Measurements from ENCODE around the gene C6orf62.
"Not testable (repeated sequence)": the region's sequence is repeated elsewhere in the genome, so short reads cannot be mapped to it uniquely, and the experiment has no call there.

Gene C6orf62

DNA sequence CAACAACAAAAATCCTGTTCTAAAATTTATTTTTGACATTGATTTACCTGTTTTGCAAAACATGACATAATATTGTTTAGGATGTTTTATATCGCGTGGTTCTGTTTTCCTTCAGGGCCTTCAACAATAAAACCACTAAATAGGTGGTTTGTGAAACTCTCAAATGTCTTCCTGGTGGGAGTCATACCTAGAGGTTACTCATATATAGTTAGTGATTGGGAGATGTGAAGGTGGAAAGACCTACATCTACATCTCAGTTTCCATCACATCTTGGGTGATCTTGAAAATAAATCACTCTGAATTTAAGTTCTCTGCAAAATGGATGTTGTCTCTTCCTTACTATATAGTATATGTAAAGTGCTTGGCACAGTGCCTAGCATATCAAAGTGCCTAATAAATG is 22.9 kb downstream of the C6orf62 start:
- no peak for DNase-seq

GRCh38 chr6:24695635-24696034 is 23.3 kb downstream of the C6orf62 start:
- DNase-seq: peak; percentile 81

DNA sequence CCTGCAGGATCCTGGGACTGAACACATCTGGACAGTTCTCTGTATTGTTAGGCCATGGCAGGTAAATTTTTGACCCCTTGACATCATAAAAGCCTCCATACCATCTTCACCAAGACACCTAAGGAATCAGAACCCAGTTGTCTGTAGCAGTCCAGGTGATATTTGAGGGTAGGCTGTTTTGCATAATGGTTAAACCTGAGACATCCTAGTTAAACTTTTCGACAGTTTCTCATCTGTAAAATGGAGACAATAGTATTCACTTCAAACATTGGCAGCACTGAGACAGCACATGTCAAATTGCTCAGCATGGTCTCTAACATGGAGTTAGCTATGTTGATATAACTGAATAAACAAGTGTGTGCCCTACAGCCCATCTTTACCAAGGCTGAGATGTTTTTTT is 24.8 kb downstream of the C6orf62 start:
- no peak for DNase-seq

- DNase-seq: peak; percentile 75
Measured at GRCh38 chr6:24692848-24693592, 25.9 kb downstream of the C6orf62 start.

- DNase-seq: no peak
Measured at GRCh38 chr6:24692415-24692814, 26.5 kb downstream of the C6orf62 start.

- DNase-seq: peak; percentile 23
Measured at GRCh38 chr6:24692003-24692402, 27.0 kb downstream of the C6orf62 start.

GRCh38 chr6:24691550-24691949 is 27.4 kb downstream of the C6orf62 start:
- peak; percentile 28 for DNase-seq

DNA sequence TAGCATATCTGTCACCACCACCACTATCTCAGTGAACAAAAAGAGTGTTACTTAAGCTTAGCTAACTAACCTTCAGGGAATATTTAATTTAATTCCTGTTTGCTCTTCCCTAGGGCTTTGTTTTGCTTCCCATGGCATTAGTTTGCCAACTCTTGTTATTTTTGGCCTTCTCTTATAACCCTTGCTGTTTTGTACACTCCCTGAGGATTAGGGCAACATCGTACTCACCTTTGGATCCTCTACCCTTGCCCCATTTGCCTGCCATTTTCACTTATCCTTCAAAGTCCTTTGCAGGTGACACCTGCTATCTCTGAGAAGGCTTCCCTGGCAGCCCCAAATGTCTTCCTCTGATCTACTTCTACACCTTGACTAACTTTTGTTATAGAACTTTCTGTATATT is 28.4 kb downstream of the C6orf62 start:
- no peak for DNase-seq

GRCh38 chr6:24689964-24690363 is 29.0 kb downstream of the C6orf62 start:
- no peak for DNase-seq

GRCh38 chr6:24686946-24687345 is 32.0 kb downstream of the C6orf62 start:
- DNase-seq: no peak

GRCh38 chr6:24686408-24686807 is 32.5 kb downstream of the C6orf62 start:
- DNase-seq: no peak

- DNase-seq: peak; percentile 53
Measured at GRCh38 chr6:24683297-24684296, 35.4 kb downstream of the C6orf62 start.

DNA sequence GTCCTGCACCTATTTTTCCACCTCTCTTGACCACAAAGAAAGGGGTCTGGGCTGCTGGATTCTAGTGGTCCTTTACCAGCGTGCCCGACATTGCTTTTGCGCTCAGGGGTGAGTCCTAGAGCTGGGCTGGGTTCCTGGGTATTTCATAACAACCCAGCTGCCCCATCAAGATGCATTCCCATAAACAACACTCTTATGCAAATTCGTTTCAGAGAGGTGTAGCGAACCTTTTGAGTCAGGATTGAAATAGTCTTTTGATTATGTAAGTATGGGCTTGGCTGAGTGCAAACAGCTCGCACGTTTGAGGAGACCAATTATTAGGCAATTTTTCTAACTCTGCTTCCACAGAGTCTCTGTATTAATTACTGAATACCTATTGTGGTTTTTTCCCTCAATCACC is 38.4 kb downstream of the C6orf62 start:
- DNase-seq: no peak

DNA sequence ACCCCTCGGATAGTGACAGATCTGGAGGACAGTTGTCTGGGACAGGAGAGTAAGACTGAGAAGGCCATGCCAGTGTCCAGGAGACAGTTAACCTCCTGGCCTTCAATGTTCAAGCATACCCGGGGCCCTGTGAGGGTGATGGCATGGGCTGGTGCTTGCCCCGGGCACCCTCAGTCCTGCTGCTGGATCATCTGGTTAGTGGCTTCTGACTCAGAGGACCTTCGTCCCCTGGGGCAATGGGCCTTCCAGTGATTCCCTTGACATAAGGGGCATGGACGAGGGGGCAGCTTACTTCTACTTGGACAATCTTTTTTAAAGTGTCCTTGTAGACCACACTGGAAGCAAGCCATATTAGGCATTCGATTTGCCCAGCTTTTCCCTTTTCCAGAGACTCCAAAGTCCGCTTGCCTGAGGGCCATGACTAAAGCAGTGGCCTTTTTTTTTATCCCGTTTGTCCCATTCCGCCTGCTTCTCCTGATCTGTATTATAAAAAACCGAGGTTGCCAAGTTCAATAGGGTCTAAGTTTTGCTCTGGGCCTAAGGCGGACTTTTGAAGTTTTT is 40.1 kb downstream of the C6orf62 start:
- not testable (repeated sequence) for DNase-seq

- DNase-seq: peak; percentile 22
Measured at GRCh38 chr6:24673625-24674024, 45.3 kb downstream of the C6orf62 start.

- no peak for DNase-seq
Measured at GRCh38 chr6:24672620-24673182, 46.3 kb downstream of the C6orf62 start.

DNA sequence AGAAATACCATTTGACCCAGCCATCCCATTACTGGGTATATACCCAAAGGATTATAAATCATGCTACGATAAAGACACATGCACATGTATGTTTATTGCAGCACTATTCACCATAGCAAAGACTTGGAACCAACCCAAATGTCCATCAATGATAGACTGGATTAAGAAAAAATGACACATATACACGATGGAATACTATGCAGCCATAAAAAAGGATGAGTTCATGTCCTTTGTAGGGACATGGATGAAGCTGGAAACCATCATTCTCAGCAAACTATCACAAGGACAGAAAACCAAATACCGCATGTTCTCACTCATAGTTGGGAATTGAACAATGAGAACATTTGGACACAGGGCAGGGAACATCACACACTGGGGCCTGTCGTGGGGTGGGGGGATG is 47.9 kb downstream of the C6orf62 start:
- DNase-seq: not testable (repeated sequence)

DNA sequence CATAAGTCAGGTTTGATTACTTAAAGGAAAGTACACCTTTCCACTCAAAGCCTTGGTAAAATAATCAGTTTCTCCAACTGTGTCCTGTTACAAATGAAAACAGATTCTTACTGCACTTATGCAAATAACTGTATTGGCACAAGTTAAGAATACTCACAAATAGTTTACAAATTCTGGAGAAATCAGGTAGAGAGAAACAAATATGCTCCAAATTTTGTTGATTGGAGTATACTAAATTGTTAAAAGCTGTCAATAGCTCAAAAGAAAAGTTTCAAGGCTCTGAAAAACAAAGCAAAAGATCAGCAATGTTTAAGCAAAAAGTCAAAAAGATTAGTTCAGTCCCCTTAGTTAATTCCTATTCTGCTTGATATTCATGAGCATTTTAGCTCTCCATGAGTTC is 48.5 kb downstream of the C6orf62 start:
- not testable (repeated sequence) for DNase-seq

GRCh38 chr6:24668997-24669361 is 50.0 kb downstream of the C6orf62 start:
- DNase-seq: no peak

- not testable (repeated sequence) for DNase-seq
Measured at GRCh38 chr6:24668066-24668996, 50.6 kb downstream of the C6orf62 start.

GRCh38 chr6:24667378-24667803 is 51.6 kb downstream of the C6orf62 start:
- peak; percentile 52 for DNase-seq

All from NCI-H82 (cell line).